A673 (cell line): ENCODE results near the gene ANXA4. TPM values are rescaled to one million over a fixed set of nuclear protein-coding genes. Genes with fewer than 3 reads are reported as not detected.

Experiments
- BruUV-seq: library from RNA; stranded (reverse); fragments of 400-500 nt; replicated peaks from 2 replicates; lab custom pipeline; 2021; lab: Mats Ljungman, UMichigan
- CTCF ChIA-PET: fragments of 300-600 bp; sonication (Branson Sonifier 250); formaldehyde crosslinking; loops from one replicate; lab custom pipeline; 2022; ENCODE audit warnings: antibody characterized with exemption; lab: Charles Lee
- POLR2A ChIA-PET: fragments of 300-600 bp; sonication (Branson Sonifier 250); formaldehyde crosslinking; loops from one replicate; lab custom pipeline; 2022; ENCODE audit warnings: antibody characterized with exemption; ENCODE audit not compliant: low non-redundant PET; lab: Charles Lee
- DNase-seq: peaks from one replicate; pipeline ENCODE4 v3.0.0-alpha.2; 2015; ENCODE audit warnings: low spot score
- H3K27ac ChIP-seq: fragments of 200-600 bp; sonication (generic); 2 replicates; pipeline ENCODE4 v1.5.1; 2016; ENCODE audit warnings: mixed run types, low read depth, mild to moderate bottlenecking, mixed read lengths, antibody characterized with exemption, low read length; ENCODE audit not compliant: poor library complexity, severe bottlenecking
- H3K27me3 ChIP-seq: fragments of 200-600 bp; sonication (generic); replicated peaks from 2 replicates; pipeline ENCODE4 v1.6.1; 2017; ENCODE audit warnings: mixed run types, low read depth, mild to moderate bottlenecking, mixed read lengths, antibody characterized with exemption, low read length; ENCODE audit not compliant: insufficient read depth, poor library complexity
- H3K36me3 ChIP-seq: fragments of 200-600 bp; sonication (generic); 2 replicates; pipeline ENCODE4 v1.6.1; 2016; ENCODE audit warnings: mixed run types, mild to moderate bottlenecking, mixed read lengths, antibody characterized with exemption, low read length; ENCODE audit not compliant: insufficient read depth, poor library complexity, severe bottlenecking
- H3K4me1 ChIP-seq: fragments of 200-600 bp; sonication (generic); 2 replicates; pipeline ENCODE4 v1.6.1; 2017; ENCODE audit warnings: mixed run types, mild to moderate bottlenecking, mixed read lengths, antibody characterized with exemption, low read length; ENCODE audit not compliant: insufficient read depth, poor library complexity, severe bottlenecking
- H3K4me3 ChIP-seq: fragments of 200-600 bp; sonication (generic); 2 replicates; pipeline ENCODE4 v1.5.1; 2016; ENCODE audit warnings: low read depth, mixed run types, mild to moderate bottlenecking, mixed read lengths, low read length; ENCODE audit not compliant: poor library complexity, severe bottlenecking
- H3K9me3 ChIP-seq: fragments of 200-600 bp; sonication (generic); 2 replicates; pipeline ENCODE4 v1.6.1; 2016; ENCODE audit warnings: mixed run types, low read depth, mild to moderate bottlenecking, mixed read lengths, antibody characterized with exemption, low read length; ENCODE audit not compliant: poor library complexity, severe bottlenecking
- CTCF ChIP-seq: fragments of 300-800, 200-600 bp; sonication (generic); conservative IDR thresholded peaks from 2 replicates; pipeline ENCODE4 v1.5.1; 2017; ENCODE audit warnings: low read depth, mild to moderate bottlenecking, antibody characterized with exemption, low read length, moderate library complexity, mixed read lengths
- EZH2 ChIP-seq: fragments of 200-600 bp; sonication (generic); IDR thresholded peaks from 2 replicates; pipeline ENCODE4 v1.6.1; 2017; ENCODE audit warnings: borderline replicate concordance, low read depth, mild to moderate bottlenecking, mixed read lengths, antibody characterized with exemption, low read length; ENCODE audit not compliant: poor library complexity, severe bottlenecking
- intact Hi-C: fragments of 100-400 bp; cut with micrococcal nuclease; formaldehyde crosslinking; loops from one replicate; pipeline ENCODE4 v1.10.0; 2022; ENCODE audit not compliant: unreplicated experiment
- total RNA-seq: library from RNA; stranded (reverse); gene quantifications from 2 replicates; pipeline ENCODE4 v1.2.3, GENCODE V29; 2021

ANXA4 gene
- total RNA-seq, 1 experiment from 2014 or later: 5.1 TPM

- ChIA-PET CTCF (no interaction called here), POLR2A (no interaction called here)
- TF ChIP-seq CTCF (no peak), EZH2 (no peak)
- H3K27me3 ChIP-seq: no peaks in the 10 kb centered on the region
- H3K4me3 ChIP-seq: peak overlapping the region; percentile 90
- no peaks in the 10 kb centered on the region for H3K9me3 ChIP-seq
- H3K4me1 ChIP-seq: no peaks in the 10 kb centered on the region
- intact Hi-C loops: no loop called here
- BruUV-seq: no TSS peak
- H3K36me3 ChIP-seq: no peaks in the 10 kb centered on the region
- H3K27ac ChIP-seq: no peak overlapping the region
- DNase-seq: no peak
Measured at GRCh38 chr2:69831354-69831905, 89.5 kb downstream of the ANXA4 start.

- Histone ChIP-seq H3K4me1 (no peaks in the 10 kb centered on the region), H3K4me3 (no peak overlapping the region), H3K9me3 (no peaks in the 10 kb centered on the region), H3K36me3 (no peaks in the 10 kb centered on the region), H3K27ac (no peak overlapping the region), H3K27me3 (no peaks in the 10 kb centered on the region)
- ChIA-PET POLR2A (no interaction called here), CTCF (no interaction called here)
- DNase-seq: no peak
- no peak for TF ChIP-seq EZH2
- no peak for TF ChIP-seq CTCF
- intact Hi-C loops: no loop called here
- no TSS peak for BruUV-seq
Measured at GRCh38 chr2:69833752-69834151, 91.8 kb downstream of the ANXA4 start.

- POLR2A ChIA-PET: no interaction called here
- intact Hi-C loops: no loop called here
Measured at GRCh38 chr2:69835666-69836065, 93.7 kb downstream of the ANXA4 start.

More at GRCh38 chr2:69835666-69836065, 93.7 kb downstream of the ANXA4 start:
- H3K36me3 ChIP-seq: peaks cover 3% of the 10 kb centered on the region
- CTCF ChIA-PET: no interaction called here
- H3K4me1 ChIP-seq: no peaks in the 10 kb centered on the region
- TF ChIP-seq CTCF (no peak), EZH2 (no peak)
- no peaks in the 10 kb centered on the region for H3K9me3 ChIP-seq
- DNase-seq: no peak
- H3K4me3 ChIP-seq: no peak overlapping the region
- no TSS peak for BruUV-seq
- H3K27ac ChIP-seq: no peak overlapping the region
- H3K27me3 ChIP-seq: no peaks in the 10 kb centered on the region
